IMR-90 (cell line): ENCODE data around the gene GATA5. TPM values are rescaled to one million over a fixed set of nuclear protein-coding genes. Genes with fewer than 3 reads are reported as not detected.

Experiments used
- ATAC-seq: fragments of 200-7000 bp; cut with Tn5 transposase; 2 replicates; pipeline ENCODE4 v1.9.1; 2020; ENCODE audit warnings: low read depth, mild to moderate bottlenecking, moderate library complexity
- BruUV-seq: library from RNA; stranded (reverse); fragments of 400-500 nt; replicated peaks from 2 replicates; lab custom pipeline; 2021; lab: Mats Ljungman, UMichigan
- CTCF ChIA-PET: fragments of 300-600 bp; formaldehyde crosslinking; extraction: SDS; loops from one replicate; lab custom pipeline; 2021; ENCODE audit warnings: antibody characterized with exemption; lab: Yijun Ruan, JAX
- POLR2A ChIA-PET: fragments of 300-600 bp; sonication (Branson Sonifier 250); formaldehyde crosslinking; loops from one replicate; lab custom pipeline; 2022; ENCODE audit warnings: antibody characterized with exemption; ENCODE audit not compliant: unreplicated experiment; lab: Charles Lee
- DNase-seq: peaks from one replicate; pipeline ENCODE4 v3.0.0; 2013
- H2AFZ ChIP-seq: replicated peaks from 2 replicates; pipeline ENCODE3; 2013; ENCODE audit warnings: low read length, mild to moderate bottlenecking; ENCODE audit not compliant: poor library complexity
- H2AK5ac ChIP-seq: 2 replicates; pipeline ENCODE4 v1.6.1; 2013; ENCODE audit warnings: low read depth, low read length, inconsistent platforms
- H2AK9ac ChIP-seq: replicated peaks from 2 replicates; pipeline ENCODE3; 2013; ENCODE audit warnings: mild to moderate bottlenecking, low read depth, low read length, moderate library complexity; ENCODE audit not compliant: poor library complexity
- H2BK120ac ChIP-seq: 2 replicates; pipeline ENCODE4 v1.6.1; 2013; ENCODE audit warnings: low read depth, low read length, inconsistent platforms
- H2BK15ac ChIP-seq: 3 replicates; pipeline ENCODE4 v1.6.1; 2013; ENCODE audit warnings: low read depth, low read length, inconsistent platforms
- H2BK20ac ChIP-seq: 2 replicates; pipeline ENCODE4 v1.6.1; 2013; ENCODE audit warnings: low read depth, mild to moderate bottlenecking, inconsistent platforms, low read length, moderate library complexity
- H2BK5ac ChIP-seq: 2 replicates; pipeline ENCODE4 v1.6.1; 2013; ENCODE audit warnings: mild to moderate bottlenecking, low read depth, low read length, inconsistent platforms; ENCODE audit not compliant: poor library complexity, severe bottlenecking
- H3K14ac ChIP-seq: replicated peaks from 2 replicates; pipeline ENCODE4 v1.6.1; 2013; ENCODE audit warnings: low read depth, low read length, inconsistent platforms
- H3K18ac ChIP-seq: 2 replicates; pipeline ENCODE4 v1.6.1; 2013; ENCODE audit warnings: low read depth, low read length, control low read depth
- H3K23ac ChIP-seq: 2 replicates; pipeline ENCODE4 v1.6.1; 2013; ENCODE audit warnings: low read depth, low read length, inconsistent platforms
- H3K27ac ChIP-seq: 2 replicates; pipeline ENCODE4 v1.5.1; 2013; ENCODE audit warnings: mild to moderate bottlenecking, control low read depth, low read length; ENCODE audit not compliant: insufficient read depth
- H3K27me3 ChIP-seq: 2 replicates; pipeline ENCODE4 v1.6.1; 2013; ENCODE audit warnings: low read length; ENCODE audit not compliant: control insufficient read depth, insufficient read depth
- H3K36me3 ChIP-seq: 2 replicates; pipeline ENCODE4 v1.6.1; 2013; ENCODE audit warnings: low read length, mixed read lengths; ENCODE audit not compliant: control insufficient read depth, insufficient read depth
- H3K4ac ChIP-seq: 2 replicates; pipeline ENCODE4 v1.6.1; 2013; ENCODE audit warnings: low read depth, low read length, inconsistent platforms
- H3K4me1 ChIP-seq: 2 replicates; pipeline ENCODE4 v1.6.1; 2013; ENCODE audit warnings: low read length, mixed read lengths; ENCODE audit not compliant: control insufficient read depth, insufficient read depth
- H3K4me2 ChIP-seq: 2 replicates; pipeline ENCODE4 v1.6.1; 2013; ENCODE audit warnings: low read depth, mild to moderate bottlenecking, control low read depth, low read length, moderate library complexity
- H3K4me3 ChIP-seq: 2 replicates; pipeline ENCODE4 v1.5.1; 2013; ENCODE audit warnings: low read depth, mild to moderate bottlenecking, control low read depth, low read length, moderate library complexity; ENCODE audit not compliant: insufficient read depth
- H3K56ac ChIP-seq: 2 replicates; pipeline ENCODE4 v1.6.1; 2013; ENCODE audit warnings: low read length, inconsistent platforms; ENCODE audit not compliant: insufficient read depth; ENCODE audit errors: extremely low read depth
- H3K79me1 ChIP-seq, 2 experiments: 2 replicates each; pipeline ENCODE4 v1.6.1; 2013; ENCODE audit warnings: low read length in 2 of 2, inconsistent platforms in 1 of 2, low read depth in 1 of 2
- H3K9ac ChIP-seq: 2 replicates; pipeline ENCODE4 v1.6.1; 2013; ENCODE audit warnings: low read depth, low read length, control low read depth
- H3K9me1 ChIP-seq: 2 replicates; pipeline ENCODE4 v1.6.1; 2013; ENCODE audit warnings: low read length, inconsistent platforms; ENCODE audit not compliant: insufficient read depth
- H3K9me3 ChIP-seq: 2 replicates; pipeline ENCODE4 v1.6.1; 2013; ENCODE audit warnings: low read length; ENCODE audit not compliant: control insufficient read depth, insufficient read depth
- H4K20me1 ChIP-seq: 2 replicates; pipeline ENCODE4 v1.6.1; 2013; ENCODE audit warnings: low read length, inconsistent platforms; ENCODE audit not compliant: insufficient read depth
- H4K5ac ChIP-seq: 2 replicates; pipeline ENCODE4 v1.6.1; 2013; ENCODE audit warnings: mild to moderate bottlenecking, low read depth, low read length, control low read depth
- H4K8ac ChIP-seq, 2 experiments: 2 replicates each; pipeline ENCODE4 v1.6.1; 2013; ENCODE audit warnings: low read depth in 2 of 2, low read length in 2 of 2, control low read depth in 1 of 2, inconsistent platforms in 1 of 2
- H4K91ac ChIP-seq: 2 replicates; pipeline ENCODE4 v1.6.1; 2013; ENCODE audit warnings: low read depth, low read length, inconsistent platforms; ENCODE audit not compliant: insufficient read depth
- BHLHE40 ChIP-seq: fragments of 150-350 bp; IDR thresholded peaks from 2 replicates; pipeline ENCODE4 v1.6.1; 2016; ENCODE audit warnings: mild to moderate bottlenecking, low read depth, low read length
- CTCF ChIP-seq: conservative IDR thresholded peaks from 2 replicates; pipeline ENCODE4 v1.5.1; 2012; ENCODE audit warnings: mild to moderate bottlenecking, low read depth, low read length, improper control_type of control experiment
- ELK1 ChIP-seq: fragments of 150-350 bp; IDR thresholded peaks from 2 replicates; pipeline ENCODE4 v1.6.1; 2016; ENCODE audit warnings: low read depth, mild to moderate bottlenecking, low read length, moderate library complexity, borderline replicate concordance
- FOS ChIP-seq: fragments of 150-350 bp; IDR thresholded peaks from 2 replicates; pipeline ENCODE4 v1.6.1; 2016; ENCODE audit warnings: low read depth, low read length
- MAZ ChIP-seq: IDR thresholded peaks from 2 replicates; pipeline ENCODE4 v1.6.1; 2012; ENCODE audit warnings: low read depth, mild to moderate bottlenecking, low read length, improper control_type of control experiment, moderate library complexity, borderline replicate concordance
- MXI1 ChIP-seq: IDR thresholded peaks from 2 replicates; pipeline ENCODE4 v1.6.1; 2012; ENCODE audit warnings: low read depth, mild to moderate bottlenecking, low read length, moderate library complexity, borderline replicate concordance
- POLR2A ChIP-seq: IDR thresholded peaks from 2 replicates; pipeline ENCODE4 v1.6.1; 2012; ENCODE audit warnings: mild to moderate bottlenecking, low read depth, low read length
- RAD21 ChIP-seq: IDR thresholded peaks from 2 replicates; pipeline ENCODE4 v1.6.1; 2012; ENCODE audit warnings: low read length, improper control_type of control experiment
- RFX5 ChIP-seq: IDR thresholded peaks from 2 replicates; pipeline ENCODE4 v1.8.0; 2012; ENCODE audit warnings: low read depth, mild to moderate bottlenecking, low read length, moderate library complexity
- SMC3 ChIP-seq: fragments of 150-350 bp; IDR thresholded peaks from 2 replicates; pipeline ENCODE4 v1.6.1; 2016; ENCODE audit warnings: low read depth, mild to moderate bottlenecking, antibody characterized with exemption, low read length, moderate library complexity
- USF2 ChIP-seq: fragments of 150-350 bp; IDR thresholded peaks from 2 replicates; pipeline ENCODE4 v1.6.1; 2017; ENCODE audit warnings: mild to moderate bottlenecking, antibody characterized with exemption, low read length, low read depth
- WGBS, 2 experiments: methylation state at CpG; one replicate each; pipeline versions ENCODE4 v1.1.5 to v1.1.7; 2013; ENCODE audit warnings: missing lambda C conversion rate in 2 of 2; ENCODE audit not compliant: insufficient read length in 1 of 2; ENCODE audit errors: extremely low coverage in 2 of 2; 5-methylcytosine and 5-hydroxymethylcytosine counted together
- dilution Hi-C: fragments of 300-500 bp; cut with HindIII; formaldehyde crosslinking; loops from one replicate; pipeline ENCODE4 v1.14.3; 2018; ENCODE audit warnings: low sequenced_read_pairs; ENCODE audit not compliant: unreplicated experiment
- in situ Hi-C: fragments of 300-500 bp; cut with MboI; formaldehyde crosslinking; loops from 3 replicates; pipeline ENCODE4 v1.14.3; 2019; ENCODE audit warnings: low sequenced_read_pairs, inconsistent platforms, mixed read lengths
- intact Hi-C: fragments of 100-400 bp; cut with micrococcal nuclease; formaldehyde crosslinking; loops from 2 replicates; pipeline ENCODE4 v1.10.0; 2022
- polyA plus RNA-seq, 3 experiments: library from polyadenylated mRNA; depleted of rRNA; stranded (reverse); fragments of >200 nt; gene quantifications; 2 replicates each; pipeline ENCODE4 v1.2.3, GENCODE V29; 2012; ENCODE audit warnings: low replicate concordance in 1 of 3
- total RNA-seq: library from RNA; depleted of rRNA; stranded (reverse); fragments of >200 nt; gene quantifications from 2 replicates; pipeline ENCODE4 v1.2.3, GENCODE V29; 2012

Gene GATA5
- total and polyA plus RNA-seq, 2 of the 4 experiments (the other 2 are of a cell fraction): not detected

GRCh38 chr20:62525014-62525413 is 49.2 kb upstream of the GATA5 start:
- ATAC-seq (no peak), DNase-seq (no peak)
- Histone ChIP-seq H2AK9ac (no peak overlapping the region), H3K4ac (no peak overlapping the region), H2AFZ (no peak overlapping the region), H3K9me3 (no peaks in the 10 kb centered on the region), H3K4me2 (no peak overlapping the region), H2BK15ac (no peak overlapping the region), H3K14ac (no peak overlapping the region), H3K9ac (no peak overlapping the region), H2AK5ac (no peak overlapping the region), H3K36me3 (no peaks in the 10 kb centered on the region), H3K4me3 (no peak overlapping the region), H3K56ac (no peak overlapping the region), H3K23ac (no peak overlapping the region), H2BK20ac (no peak overlapping the region), H3K79me1 (no peaks in the 10 kb centered on the region), H2BK5ac (no peak overlapping the region), H2BK120ac (no peak overlapping the region), H3K18ac (no peak overlapping the region), H4K91ac (no peak overlapping the region), H3K27me3 (peaks cover 63% of the 10 kb centered on the region), H4K5ac (no peak overlapping the region), H3K9me1 (no peaks in the 10 kb centered on the region), H4K20me1 (no peaks in the 10 kb centered on the region; the same call in 1 of the 2 replicates), H4K8ac (no peak overlapping the region), H3K27ac (no peak overlapping the region), H3K4me1 (no peaks in the 10 kb centered on the region)
- TF ChIP-seq RFX5: no peak
- no peak for TF ChIP-seq BHLHE40
- no peak for TF ChIP-seq FOS
- TF ChIP-seq SMC3: no peak
- no peak for TF ChIP-seq USF2
- no peak for TF ChIP-seq ELK1
- TF ChIP-seq MAZ: no peak
- TF ChIP-seq RAD21: no peak
- TF ChIP-seq CTCF: no peak
- TF ChIP-seq MXI1: no peak
- no peak for TF ChIP-seq POLR2A
- ChIA-PET CTCF (no interaction called here), POLR2A (no interaction called here)
- 29% methylated on average over 2 of the region's 15 CpGs; no CpG with 5 or more reads in 1 of the 2 experiments for WGBS, 2 experiments
- intact Hi-C loops: no loop called here
- in situ Hi-C loops: no loop called here
- no TSS peak for BruUV-seq
- dilution Hi-C loops: no loop called here
